ENCODE results near the gene DNMT3A. TPM values are rescaled to one million over a fixed set of nuclear protein-coding genes. Genes with fewer than 3 reads are reported as not detected.

DNMT3A gene
- total and polyA plus RNA-seq, 2 donors from 2014 or later: 6.5 to 31.4 TPM

GRCh38 chr2:25258847-25259736, 82.6 kb downstream of the DNMT3A start:
- DNase-seq (peak in 1 of 5 donors; percentile 52), FAIRE-seq (no peak)
- Histone ChIP-seq H3K9ac (ENCODE audit: low read length in 3 of 3) (no peak overlapping the region), H3K4me1 (ENCODE audit: control insufficient read depth in 2 of 3, insufficient read depth in 2 of 3, low read depth in 1 of 3, low read length in 3 of 3) (peaks cover 0 to 6% (median 0%) of the 10 kb centered on the region in 3 donors), H3K4me3 (ENCODE audit: low read length in 3 of 3) (no peak overlapping the region), H3K27ac (ENCODE audit: low read depth in 2 of 2, low read length in 2 of 2) (no peak overlapping the region), H3K36me3 (ENCODE audit: control insufficient read depth in 2 of 3, insufficient read depth in 3 of 3, low read length in 3 of 3) (peaks cover 5 to 12% (median 9%) of the 10 kb centered on the region in 3 donors), H3K9me3 (ENCODE audit: control insufficient read depth in 2 of 3, insufficient read depth in 1 of 3, low read length in 3 of 3) (no peaks in the 10 kb centered on the region), H3K27me3 (ENCODE audit: control insufficient read depth, insufficient read depth, low read length) (no peaks in the 10 kb centered on the region)
- TF ChIP-seq CTCF (IDR thresholded peaks at IDR 0.05; ENCODE audit: borderline replicate concordance, extremely low read depth, insufficient read depth): no peak
- intact Hi-C loops (cut with DNase I): no loop called here

- Histone ChIP-seq H3K9ac (ENCODE audit: low read length in 3 of 3) (no peak overlapping the region), H3K27me3 (ENCODE audit: control insufficient read depth, insufficient read depth, low read length) (no peaks in the 10 kb centered on the region), H3K27ac (ENCODE audit: low read depth in 2 of 2, low read length in 2 of 2) (peak overlapping the region in 1 of 2 donors; percentile 3), H3K4me3 (ENCODE audit: low read length in 3 of 3) (no peak overlapping the region), H3K36me3 (ENCODE audit: control insufficient read depth in 2 of 3, insufficient read depth in 3 of 3, low read length in 3 of 3) (peaks cover 5 to 12% (median 9%) of the 10 kb centered on the region in 3 donors), H3K9me3 (ENCODE audit: control insufficient read depth in 2 of 3, insufficient read depth in 1 of 3, low read length in 3 of 3) (no peaks in the 10 kb centered on the region), H3K4me1 (ENCODE audit: control insufficient read depth in 2 of 3, insufficient read depth in 2 of 3, low read depth in 1 of 3, low read length in 3 of 3) (peaks cover 0 to 6% (median 0%) of the 10 kb centered on the region in 3 donors)
- DNase-seq (peak in 1 of 5 donors; percentile 45), FAIRE-seq (no peak)
- intact Hi-C loops (cut with DNase I): no loop called here
- TF ChIP-seq CTCF (IDR thresholded peaks at IDR 0.05; ENCODE audit: borderline replicate concordance, extremely low read depth, insufficient read depth): no peak
Observed at GRCh38 chr2:25257931-25258846, 83.5 kb downstream of the DNMT3A start.

DNA sequence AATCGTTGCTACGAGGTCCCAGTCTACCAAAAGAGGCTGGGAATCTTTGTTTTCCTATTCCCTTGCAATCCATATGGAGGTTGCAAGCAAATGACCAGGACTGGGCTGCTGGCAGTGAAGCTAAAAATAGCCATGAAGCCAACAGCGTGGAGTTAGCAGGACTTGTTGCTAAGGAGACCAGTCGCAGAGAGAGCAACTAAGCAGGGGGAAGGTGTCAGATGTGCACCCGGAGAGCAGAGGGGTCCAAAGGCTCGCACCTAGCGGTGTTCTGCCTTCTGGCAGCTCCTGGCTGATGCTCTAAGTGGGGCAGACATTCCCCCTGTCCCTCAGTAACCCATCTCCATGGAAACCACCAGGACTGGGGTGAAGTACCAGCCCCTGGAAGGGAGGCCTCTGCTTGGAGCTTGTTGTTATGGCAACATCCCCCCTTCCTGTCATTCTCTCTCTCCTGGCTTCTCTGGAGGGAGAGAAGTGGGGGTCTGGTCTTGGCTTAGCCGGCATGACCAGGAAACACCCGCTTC, 84.6 kb downstream of the DNMT3A start:
- DNase-seq: peak in 4 of 5 donors; percentile 82 to 93 (median 89)

More for the DNA sequence above, 84.6 kb downstream of the DNMT3A start:
- no peak overlapping the region for H3K4me3 ChIP-seq (ENCODE audit: low read length in 3 of 3)
- no peaks in the 10 kb centered on the region for H3K27me3 ChIP-seq (ENCODE audit: control insufficient read depth, insufficient read depth, low read length)
- H3K9me3 ChIP-seq (ENCODE audit: control insufficient read depth in 2 of 3, insufficient read depth in 1 of 3, low read length in 3 of 3): no peaks in the 10 kb centered on the region
- intact Hi-C loops (cut with DNase I): no loop called here
- TF ChIP-seq CTCF (IDR thresholded peaks at IDR 0.05; ENCODE audit: borderline replicate concordance, extremely low read depth, insufficient read depth): no peak
- peak overlapping the region in 1 of 2 donors; percentile 3 for H3K27ac ChIP-seq (ENCODE audit: low read depth in 2 of 2, low read length in 2 of 2)
- H3K36me3 ChIP-seq (ENCODE audit: control insufficient read depth in 2 of 3, insufficient read depth in 3 of 3, low read length in 3 of 3): peaks cover 5 to 12% (median 9%) of the 10 kb centered on the region in 3 donors
- no peak overlapping the region for H3K9ac ChIP-seq (ENCODE audit: low read length in 3 of 3)
- FAIRE-seq: no peak
- H3K4me1 ChIP-seq (ENCODE audit: control insufficient read depth in 2 of 3, insufficient read depth in 2 of 3, low read depth in 1 of 3, low read length in 3 of 3): peaks cover 0 to 9% (median 0%) of the 10 kb centered on the region in 3 donors
